HEK293 (cell line): ENCODE measurements around the gene VPS26C.

Experiments used
- CTCF ChIA-PET: fragments of 350-600 bp; formaldehyde crosslinking; extraction: SDS; loops from one replicate; lab custom pipeline; 2021; ENCODE audit warnings: antibody characterized with exemption; lab: Yijun Ruan, JAX
- POLR2A ChIA-PET: fragments of 300-600 bp; formaldehyde crosslinking; extraction: SDS; loops from one replicate; lab custom pipeline; 2020; ENCODE audit warnings: antibody characterized with exemption, inconsistent platforms; lab: Yijun Ruan, JAX
- H3K27ac ChIP-seq: fragments of 200-500 bp; sonication (Bioruptor generic); 2 replicates; pipeline ENCODE4 v1.5.1; 2014; ENCODE audit warnings: low read depth, low read length, control low read depth, inconsistent platforms; ENCODE audit errors: extremely low read depth
- H3K36me3 ChIP-seq, 2 experiments: fragments of 200-500 bp in 1 of 2; sonication (Bioruptor generic) in 1 of 2; 1 replicate in 1 of 2; 2 replicates in 1 of 2; pipeline ENCODE4 v1.5.1; 2014 to 2017; ENCODE audit warnings: inconsistent platforms in 2 of 2, low read length in 2 of 2; ENCODE audit not compliant: control insufficient read depth in 2 of 2, insufficient read depth in 1 of 2
- H3K4me1 ChIP-seq: fragments of 200-500 bp; sonication (Bioruptor generic); 2 replicates; pipeline ENCODE4 v1.5.1; 2014; ENCODE audit warnings: mild to moderate bottlenecking, low read length, inconsistent platforms; ENCODE audit not compliant: control insufficient read depth, insufficient read depth
- H3K4me3 ChIP-seq: 2 replicates; pipeline ENCODE4 v1.5.1; 2011; ENCODE audit warnings: low read depth, mild to moderate bottlenecking, control low read depth, low read length, moderate library complexity
- H3K9me3 ChIP-seq: fragments of 200-500 bp; sonication (Bioruptor generic); 2 replicates; pipeline ENCODE4 v1.5.1; 2014; ENCODE audit warnings: low read depth, low read length, inconsistent platforms; ENCODE audit not compliant: control insufficient read depth, insufficient read depth
- BCL11A ChIP-seq: fragments of 450-650 bp; formaldehyde crosslinking; IDR thresholded peaks from 2 replicates; pipeline ENCODE4 v1.5.1; 2016; ENCODE audit warnings: low read depth, missing biosample characterization, missing genetic modification characterization
- FEZF1 ChIP-seq: fragments of 450-650 bp; formaldehyde crosslinking; IDR thresholded peaks from 2 replicates; pipeline ENCODE4 v1.5.1; 2016; ENCODE audit warnings: missing biosample characterization, missing genetic modification characterization
- KLF1 ChIP-seq: fragments of 450-650 bp; formaldehyde crosslinking; IDR thresholded peaks from 2 replicates; pipeline ENCODE4 v1.5.1; 2016; ENCODE audit warnings: missing biosample characterization, missing genetic modification characterization
- KLF8 ChIP-seq: fragments of 450-650 bp; formaldehyde crosslinking; IDR thresholded peaks from 2 replicates; pipeline ENCODE4 v1.5.1; 2016; ENCODE audit warnings: missing biosample characterization, missing genetic modification characterization
- SP7 ChIP-seq: fragments of 450-650 bp; formaldehyde crosslinking; IDR thresholded peaks from 2 replicates; pipeline ENCODE4 v1.5.1; 2016; ENCODE audit warnings: missing biosample characterization, missing genetic modification characterization
- ZBTB1 ChIP-seq: fragments of 450-650 bp; formaldehyde crosslinking; IDR thresholded peaks from 2 replicates; pipeline ENCODE4 v1.5.1; 2016; ENCODE audit warnings: missing biosample characterization, missing genetic modification characterization
- ZBTB20 ChIP-seq: fragments of 450-650 bp; formaldehyde crosslinking; IDR thresholded peaks from 2 replicates; pipeline ENCODE4 v1.5.1; 2016; ENCODE audit warnings: missing biosample characterization, missing genetic modification characterization
- ZBTB21 ChIP-seq: fragments of 450-650 bp; formaldehyde crosslinking; IDR thresholded peaks from 2 replicates; pipeline ENCODE4 v1.5.1; 2017; ENCODE audit warnings: missing biosample characterization, missing genetic modification characterization
- ZBTB44 ChIP-seq: fragments of 450-650 bp; IDR thresholded peaks from 2 replicates; pipeline ENCODE4 v1.5.1; 2018; ENCODE audit warnings: missing biosample characterization, mild to moderate bottlenecking, missing genetic modification characterization
- ZFP69B ChIP-seq: fragments of 450-650 bp; formaldehyde crosslinking; IDR thresholded peaks from 2 replicates; pipeline ENCODE4 v1.5.1; 2016; ENCODE audit warnings: missing biosample characterization, missing genetic modification characterization
- ZNF146 ChIP-seq: fragments of 450-650 bp; formaldehyde crosslinking; IDR thresholded peaks from 2 replicates; pipeline ENCODE4 v1.5.1; 2016; ENCODE audit warnings: missing biosample characterization, missing genetic modification characterization
- ZNF239 ChIP-seq: fragments of 450-650 bp; formaldehyde crosslinking; IDR thresholded peaks from 2 replicates; pipeline ENCODE4 v1.5.1; 2016; ENCODE audit warnings: missing biosample characterization, missing genetic modification characterization
- ZNF423 ChIP-seq: fragments of 450-650 bp; formaldehyde crosslinking; IDR thresholded peaks from 2 replicates; pipeline ENCODE4 v1.5.1; 2016; ENCODE audit warnings: missing biosample characterization, missing genetic modification characterization
- ZNF433 ChIP-seq: fragments of 450-650 bp; formaldehyde crosslinking; IDR thresholded peaks from 2 replicates; pipeline ENCODE4 v1.5.1; 2016; ENCODE audit warnings: missing biosample characterization, missing genetic modification characterization, low read depth
- ZNF513 ChIP-seq: fragments of 450-650 bp; IDR thresholded peaks from 2 replicates; pipeline ENCODE4 v1.5.1; 2018; ENCODE audit warnings: missing biosample characterization, missing genetic modification characterization
- ZNF530 ChIP-seq: fragments of 450-650 bp; formaldehyde crosslinking; IDR thresholded peaks from 2 replicates; pipeline ENCODE4 v1.5.1; 2016; ENCODE audit warnings: low read depth, missing biosample characterization, missing genetic modification characterization
- ZNF555 ChIP-seq: fragments of 450-650 bp; formaldehyde crosslinking; conservative IDR thresholded peaks from 2 replicates; pipeline ENCODE4 v1.5.1; 2017; ENCODE audit warnings: missing biosample characterization, mild to moderate bottlenecking, missing genetic modification characterization, inconsistent platforms
- ZNF561 ChIP-seq: fragments of 450-650 bp; IDR thresholded peaks from 2 replicates; pipeline ENCODE4 v1.5.1; 2018; ENCODE audit warnings: missing biosample characterization, missing genetic modification characterization, borderline replicate concordance
- ZNF610 ChIP-seq: fragments of 450-650 bp; formaldehyde crosslinking; IDR thresholded peaks from 2 replicates; pipeline ENCODE4 v1.5.1; 2016; ENCODE audit warnings: missing biosample characterization, missing genetic modification characterization, borderline replicate concordance
- ZSCAN16 ChIP-seq: fragments of 450-650 bp; formaldehyde crosslinking; IDR thresholded peaks from 2 replicates; pipeline ENCODE4 v1.5.1; 2016; ENCODE audit warnings: missing biosample characterization, missing genetic modification characterization
- TF ChIP-seq, protein P1 (sequence below): fragments of 450-650 bp; formaldehyde crosslinking; IDR thresholded peaks from 2 replicates; pipeline ENCODE4 v1.5.1; 2017; ENCODE audit warnings: missing biosample characterization, missing genetic modification characterization
- TF ChIP-seq, protein P2 (sequence below): fragments of 450-650 bp; formaldehyde crosslinking; IDR thresholded peaks from 2 replicates; pipeline ENCODE4 v1.5.1; 2016; ENCODE audit warnings: missing biosample characterization, missing genetic modification characterization, low read depth

VPS26C gene

DNA sequence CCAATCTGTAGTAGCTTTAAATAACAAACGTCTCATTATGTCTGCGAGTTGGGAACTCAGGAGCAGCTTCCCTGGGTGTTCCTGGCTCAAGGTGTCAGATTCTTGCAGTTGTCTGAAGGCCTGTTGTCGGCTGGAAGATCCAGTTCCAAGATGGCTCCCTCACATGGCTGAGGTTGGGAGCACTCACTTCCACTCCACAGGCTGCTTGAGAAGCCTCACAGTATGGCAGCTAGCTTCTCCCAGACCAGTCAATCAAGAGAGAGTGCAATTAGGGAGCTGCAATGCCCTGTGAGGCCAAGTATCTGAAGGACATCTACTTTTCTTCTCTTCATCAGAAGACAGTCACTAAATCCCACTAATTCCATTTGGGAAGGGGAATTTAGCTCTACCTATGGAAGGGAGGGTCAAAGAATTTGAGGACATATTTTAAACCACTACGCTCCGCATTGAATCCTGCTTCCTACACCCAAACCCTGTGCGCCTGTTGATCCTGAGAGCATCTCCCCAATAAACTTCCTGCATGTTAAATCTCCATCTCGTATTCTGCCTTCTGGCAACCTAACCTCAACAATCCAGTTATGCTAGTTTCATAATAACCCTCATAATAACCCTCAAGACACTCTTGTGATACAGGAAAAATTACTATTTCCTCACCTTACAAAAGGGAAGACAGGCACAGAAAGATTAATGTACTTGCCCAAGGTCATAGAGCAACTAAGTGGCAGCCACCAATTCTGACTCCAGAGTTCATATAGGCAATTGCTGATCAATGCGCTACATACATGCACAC is 3.6 kb upstream of the VPS26C start:
- Histone ChIP-seq H3K36me3 (no peaks in the 10 kb centered on the region), H3K4me3 (no peak overlapping the region), H3K27ac (no peak overlapping the region), H3K9me3 (no peaks in the 10 kb centered on the region), H3K4me1 (peaks cover 5% of the 10 kb centered on the region; the same call in 1 of the 2 replicates)
- CTCF ChIA-PET: interaction anchor here (0.6 to 0.9 kb wide), 2 partner anchors 13 to 1098 kb away, joined by 3 to 4 read pairs; no protein-coding TSS in a partner anchor
- POLR2A ChIA-PET: no interaction called here
- TF ChIP-seq, protein P1, sequence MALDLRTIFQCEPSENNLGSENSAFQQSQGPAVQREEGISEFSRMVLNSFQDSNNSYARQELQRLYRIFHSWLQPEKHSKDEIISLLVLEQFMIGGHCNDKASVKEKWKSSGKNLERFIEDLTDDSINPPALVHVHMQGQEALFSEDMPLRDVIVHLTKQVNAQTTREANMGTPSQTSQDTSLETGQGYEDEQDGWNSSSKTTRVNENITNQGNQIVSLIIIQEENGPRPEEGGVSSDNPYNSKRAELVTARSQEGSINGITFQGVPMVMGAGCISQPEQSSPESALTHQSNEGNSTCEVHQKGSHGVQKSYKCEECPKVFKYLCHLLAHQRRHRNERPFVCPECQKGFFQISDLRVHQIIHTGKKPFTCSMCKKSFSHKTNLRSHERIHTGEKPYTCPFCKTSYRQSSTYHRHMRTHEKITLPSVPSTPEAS (tag by site-specific recombination): no peak
- TF ChIP-seq ZNF610 (tag by site-specific recombination) (no peak), ZNF146 (no peak), ZNF561 (no peak), ZNF423 (tag by site-specific recombination) (no peak), ZNF513 (tag by site-specific recombination) (no peak), ZSCAN16 (tag by site-specific recombination) (no peak), ZBTB20 (tag by site-specific recombination) (no peak), KLF1 (tag by site-specific recombination) (no peak), ZFP69B (no peak), ZNF555 (tag by site-specific recombination) (no peak), FEZF1 (tag by site-specific recombination) (no peak), BCL11A (tag by site-specific recombination) (no peak)
- TF ChIP-seq, protein P2, sequence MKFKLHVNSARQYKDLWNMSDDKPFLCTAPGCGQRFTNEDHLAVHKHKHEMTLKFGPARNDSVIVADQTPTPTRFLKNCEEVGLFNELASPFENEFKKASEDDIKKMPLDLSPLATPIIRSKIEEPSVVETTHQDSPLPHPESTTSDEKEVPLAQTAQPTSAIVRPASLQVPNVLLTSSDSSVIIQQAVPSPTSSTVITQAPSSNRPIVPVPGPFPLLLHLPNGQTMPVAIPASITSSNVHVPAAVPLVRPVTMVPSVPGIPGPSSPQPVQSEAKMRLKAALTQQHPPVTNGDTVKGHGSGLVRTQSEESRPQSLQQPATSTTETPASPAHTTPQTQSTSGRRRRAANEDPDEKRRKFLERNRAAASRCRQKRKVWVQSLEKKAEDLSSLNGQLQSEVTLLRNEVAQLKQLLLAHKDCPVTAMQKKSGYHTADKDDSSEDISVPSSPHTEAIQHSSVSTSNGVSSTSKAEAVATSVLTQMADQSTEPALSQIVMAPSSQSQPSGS (tag by site-specific recombination): no peak

DNA sequence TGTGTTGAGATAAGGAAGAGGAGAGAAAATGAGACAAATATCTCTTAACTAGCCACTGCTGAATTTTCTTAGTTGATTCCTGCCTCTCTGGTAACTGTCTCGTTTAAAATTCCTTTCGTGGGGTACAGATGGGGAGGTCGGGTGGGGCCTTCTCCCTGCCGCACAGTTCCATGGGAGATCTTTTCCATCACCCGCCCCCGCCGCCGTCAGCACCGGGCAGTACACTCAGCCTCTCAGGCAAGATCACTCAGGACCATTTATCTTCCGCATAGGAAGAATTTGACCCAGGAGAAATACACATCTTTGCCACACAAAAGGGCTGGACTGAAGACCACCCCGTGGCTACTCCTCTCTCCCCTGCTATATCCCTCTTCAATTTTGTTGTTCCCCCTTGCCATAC is 2.3 kb upstream of the VPS26C start:
- peaks cover 5% of the 10 kb centered on the region; the same call in 1 of the 2 replicates for H3K4me1 ChIP-seq
- no peak for TF ChIP-seq KLF8 (tag by site-specific recombination)
- TF ChIP-seq ZNF433 (tag by site-specific recombination): no peak
- no peak for TF ChIP-seq ZBTB1 (tag by site-specific recombination)
- no peak for TF ChIP-seq SP7
- TF ChIP-seq ZBTB44 (tag by site-specific recombination): no peak
- no peak for TF ChIP-seq ZNF239 (tag by site-specific recombination)
- TF ChIP-seq ZBTB21 (tag by site-specific recombination): no peak
- TF ChIP-seq ZNF530 (tag by site-specific recombination): no peak
- TF ChIP-seq ZNF561: no peak
- no peaks in the 10 kb centered on the region for H3K9me3 ChIP-seq
- no peak overlapping the region for H3K27ac ChIP-seq
- ChIA-PET CTCF (interaction anchor here (0.9 kb wide), 1 partner anchor 12 kb away, joined by 4 read pairs; no protein-coding TSS in a partner anchor), POLR2A (no interaction called here)
- H3K36me3 ChIP-seq: no peaks in the 10 kb centered on the region
- no peak overlapping the region for H3K4me3 ChIP-seq
